Breast epithelium (tissue), 3 donors: Measurements from ENCODE around the gene KCNQ5.

Experiments
- CTCF ChIP-seq, 3 donors: fragments of 450-650 bp; IDR thresholded peaks; one replicate each; pipeline ENCODE4 v1.5.1; 2016 to 2017; ENCODE audit warnings: antibody characterized with exemption in 3 of 3, mild to moderate bottlenecking in 3 of 3, moderate library complexity in 3 of 3
- POLR2A ChIP-seq: fragments of 450-650 bp; IDR thresholded peaks from one replicate; pipeline ENCODE4 v1.6.1; 2016; ENCODE audit warnings: antibody characterized with exemption, mild to moderate bottlenecking, moderate library complexity
- POLR2AphosphoS5 ChIP-seq, 3 donors: sonication (generic); formaldehyde crosslinking; IDR thresholded peaks; one replicate each; pipeline ENCODE4 v1.6.1; 2017; ENCODE audit warnings: antibody characterized with exemption in 3 of 3

- TF ChIP-seq CTCF (IDR thresholded peaks at IDR 0.05) (no peak), POLR2A (no peak), POLR2AphosphoS5 (IDR thresholded peaks at IDR 0.05) (no peak)
Measured at GRCh38 chr6:73073238-73073637, 451.4 kb downstream of the KCNQ5 start.
